Measurements from ENCODE around the gene FAM114A1.
A peak's percentile ranks its signal among the peaks of the same experiment; 100 is the strongest.
"Not testable (repeated sequence)": the region's sequence is repeated elsewhere in the genome, so short reads cannot be mapped to it uniquely, and the experiment has no call there.

The FAM114A1 gene

DNA sequence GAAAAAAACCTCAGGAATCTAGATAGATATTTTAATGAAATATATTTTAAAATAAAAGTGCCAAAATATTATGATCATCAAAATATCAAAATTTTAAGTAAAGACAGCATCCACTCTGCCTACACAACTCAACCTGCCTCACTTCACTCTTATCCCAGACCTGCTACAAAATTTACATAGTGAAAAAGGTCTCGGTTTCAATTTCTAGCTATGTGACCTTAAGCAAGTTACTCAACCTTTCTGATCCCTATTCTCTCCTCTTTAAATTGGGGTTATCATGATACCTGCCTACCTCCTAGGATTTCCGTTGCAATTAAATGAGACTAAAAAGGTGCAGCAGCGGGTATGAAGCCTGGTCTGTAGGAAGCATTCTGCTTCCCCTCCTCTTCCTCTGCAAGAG lies 72.9 kb downstream of the FAM114A1 start:
- no peak for DNase-seq

- DNase-seq, result not testable (repeated sequence)
These were observed 74.3 kb downstream of the FAM114A1 start for GRCh38 chr4:38941906-38942305.

GRCh38 chr4:38943343-38943742 lies 75.7 kb downstream of the FAM114A1 start:
- DNase-seq, result peak; percentile 75

- DNase-seq, result no peak
These were observed 76.8 kb downstream of the FAM114A1 start for GRCh38 chr4:38944440-38944839.

- DNase-seq, result no peak
These were observed 79.3 kb downstream of the FAM114A1 start for GRCh38 chr4:38946919-38947318.

DNA sequence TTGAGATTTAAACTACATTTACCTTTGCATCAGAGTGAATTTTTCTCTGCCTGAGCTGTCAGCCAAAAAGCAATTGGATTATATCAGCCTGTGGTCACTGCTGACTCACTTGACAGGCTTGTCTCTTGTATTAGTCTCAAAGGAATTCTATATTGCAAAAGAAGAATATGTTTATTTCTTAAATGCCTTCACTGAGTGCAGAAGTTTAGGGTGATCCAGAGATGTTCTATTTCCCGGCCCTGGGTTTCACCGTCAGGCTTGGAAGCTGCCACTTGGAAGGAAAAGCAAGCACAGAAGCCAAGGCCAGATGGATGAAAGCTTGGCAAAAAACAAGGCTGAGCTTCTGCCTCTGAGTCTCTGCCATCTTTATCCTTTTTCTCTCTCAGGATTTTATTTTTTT lies 80.9 kb downstream of the FAM114A1 start:
- DNase-seq, result no peak

DNA sequence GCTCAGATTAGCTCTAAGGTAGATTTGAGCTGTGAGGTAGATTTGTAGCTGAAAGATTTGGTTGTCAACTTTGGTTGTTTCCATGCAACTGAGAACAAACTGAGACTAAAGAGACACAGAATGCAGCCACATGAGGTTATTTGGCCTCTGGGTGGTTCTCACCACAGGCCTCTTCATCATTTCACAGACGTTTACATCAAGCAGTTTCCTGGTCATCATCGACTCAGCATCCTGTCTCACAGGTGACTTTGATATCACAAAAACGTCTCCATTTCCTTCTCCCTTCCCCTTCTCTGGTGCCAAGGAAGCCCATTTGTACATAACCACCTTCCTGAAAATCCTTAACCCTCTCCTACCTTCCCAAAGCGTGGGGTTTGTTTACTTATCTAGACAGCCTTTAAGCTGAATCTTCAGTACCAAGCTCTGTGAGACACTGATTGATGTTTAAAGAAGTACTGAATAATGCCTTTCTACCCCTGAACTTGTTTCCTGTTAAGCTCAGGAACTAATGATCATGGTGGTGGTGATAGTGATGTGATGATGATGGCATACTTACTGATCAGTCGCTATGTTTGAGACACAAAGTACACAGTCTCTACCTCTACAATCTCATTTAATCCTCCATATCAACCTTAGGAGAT lies 81.9 kb downstream of the FAM114A1 start:
- no peak for DNase-seq

GRCh38 chr4:38950159-38950558 lies 82.6 kb downstream of the FAM114A1 start:
- DNase-seq, result no peak

- DNase-seq, result no peak
These were observed 83.1 kb downstream of the FAM114A1 start for GRCh38 chr4:38950734-38951133.

DNA sequence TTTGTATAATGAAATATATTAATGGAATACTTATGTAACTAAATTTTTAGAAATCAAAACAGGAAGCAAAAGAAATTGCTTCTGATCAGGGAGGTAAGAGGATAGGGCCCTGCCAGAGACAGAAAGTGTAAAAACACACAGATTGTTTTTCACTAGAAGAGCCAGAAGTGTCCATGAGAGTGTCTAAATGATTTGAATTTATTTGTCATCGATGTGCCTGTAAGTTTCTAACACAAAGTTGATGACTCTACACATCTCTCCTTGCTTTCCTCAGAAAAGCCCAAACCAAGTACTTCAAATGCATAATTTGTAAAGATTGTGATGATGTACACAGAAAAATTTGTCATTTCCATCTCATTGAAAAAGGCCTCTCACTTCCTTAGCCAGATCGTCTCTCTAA lies 84.0 kb downstream of the FAM114A1 start:
- DNase-seq, result no peak

GRCh38 chr4:38952017-38952416 lies 84.4 kb downstream of the FAM114A1 start:
- no peak for DNase-seq

GRCh38 chr4:38954727-38955126 lies 87.1 kb downstream of the FAM114A1 start:
- no peak for DNase-seq

- DNase-seq, result no peak
These were observed 88.4 kb downstream of the FAM114A1 start for GRCh38 chr4:38955957-38956356.

DNA sequence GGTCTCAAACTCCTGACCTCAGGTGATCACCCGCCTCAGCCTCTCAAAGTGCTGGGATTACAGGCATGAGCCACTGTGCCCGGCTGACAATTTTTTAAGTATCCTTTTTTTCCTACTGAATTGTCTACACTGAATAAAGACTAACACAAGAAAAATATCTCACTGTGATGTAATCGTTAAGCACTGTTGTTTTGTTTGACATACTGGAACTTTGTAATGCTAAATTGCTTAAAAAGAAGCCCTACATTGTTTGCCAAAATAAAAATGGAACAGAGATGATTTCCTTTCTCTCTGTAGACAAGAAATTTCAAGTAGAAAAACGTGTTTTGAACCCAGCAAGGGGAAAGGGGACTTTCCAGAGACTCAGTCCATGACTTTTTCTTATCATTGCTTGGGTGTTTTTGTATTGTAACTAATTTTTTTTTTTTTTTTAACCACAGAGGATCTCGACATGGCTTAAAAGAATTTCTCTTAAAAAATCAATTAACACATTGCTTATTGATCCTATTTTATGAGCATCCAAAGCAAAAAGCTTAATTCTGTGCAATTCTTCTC lies 89.7 kb downstream of the FAM114A1 start:
- DNase-seq, result no peak

DNA sequence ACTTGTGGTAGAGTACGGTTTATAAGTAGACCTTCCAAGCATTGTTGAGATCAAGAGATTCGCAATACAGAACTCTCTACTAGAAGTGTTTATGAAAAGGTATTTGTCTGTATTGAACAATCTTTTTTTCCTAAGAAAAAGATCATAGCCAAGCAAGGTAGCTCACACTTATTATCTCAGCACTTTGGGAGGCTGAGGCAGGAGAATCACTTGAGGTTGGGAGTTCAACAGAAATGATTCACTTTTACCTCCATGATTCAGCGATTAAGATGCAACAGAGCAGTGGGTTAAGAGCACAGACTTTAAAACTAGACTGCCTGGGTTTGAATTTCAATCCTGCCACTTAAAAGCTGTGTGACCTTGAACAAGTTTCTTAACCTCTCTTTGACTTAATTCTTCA lies 90.3 kb downstream of the FAM114A1 start:
- no peak for DNase-seq

DNA sequence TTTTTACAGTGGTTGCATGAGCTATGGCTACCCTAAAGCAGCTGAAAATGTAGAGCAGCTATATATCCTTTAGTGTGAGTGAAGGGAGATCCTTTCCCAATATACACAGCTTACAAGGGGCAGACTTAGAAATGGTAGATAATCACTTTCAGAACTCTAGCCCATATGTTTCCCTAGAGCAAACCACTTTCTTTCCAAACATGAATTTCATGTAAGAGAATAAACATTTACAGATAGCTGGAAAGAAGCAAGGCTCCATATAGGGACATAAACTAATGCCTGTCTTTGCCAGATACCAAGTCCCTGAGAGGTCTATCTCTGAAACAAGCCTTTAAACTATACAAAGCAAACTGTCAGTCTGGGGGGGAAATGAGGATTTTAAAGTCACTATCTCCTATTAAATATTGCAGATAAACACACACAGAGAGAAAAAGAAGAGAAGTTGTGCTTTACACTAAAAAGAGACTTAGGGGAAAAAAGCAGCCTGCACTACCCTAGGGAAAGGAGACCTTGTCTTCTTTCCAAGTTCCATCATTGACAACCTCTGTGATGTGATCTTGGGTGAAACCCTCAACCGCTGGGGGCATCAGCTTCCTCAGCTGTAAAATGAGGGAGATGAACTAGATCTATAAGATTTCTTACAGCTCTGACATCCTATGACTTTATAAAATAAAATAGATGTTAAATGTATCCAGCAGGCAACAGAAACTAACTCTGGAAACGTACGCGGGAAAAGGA lies 91.0 kb downstream of the FAM114A1 start:
- no peak for DNase-seq

GRCh38 chr4:38959248-38959647 lies 91.6 kb downstream of the FAM114A1 start:
- DNase-seq, result not testable (repeated sequence)

- no peak for DNase-seq
These were observed 97.6 kb downstream of the FAM114A1 start for GRCh38 chr4:38964942-38965775.

DNA sequence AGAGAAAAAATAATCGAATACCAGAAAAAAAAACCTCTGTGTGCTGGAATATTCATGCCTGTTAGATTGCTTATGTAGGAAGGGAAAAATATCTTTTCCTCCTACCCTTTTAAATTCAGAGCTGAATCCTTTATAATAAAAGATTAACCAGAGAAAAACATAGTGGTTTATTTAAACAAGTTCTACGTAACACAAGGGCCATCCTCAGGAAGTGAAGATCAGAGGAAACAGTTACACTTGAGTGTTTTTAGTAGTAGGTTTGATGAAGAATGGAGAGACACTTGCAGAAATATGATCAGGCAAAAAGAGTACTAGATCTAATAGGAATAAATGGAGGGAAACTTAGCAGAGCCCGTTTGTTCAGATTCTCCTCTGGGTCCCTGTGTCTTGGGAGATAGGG lies 98.3 kb downstream of the FAM114A1 start:
- DNase-seq, result no peak

DNA sequence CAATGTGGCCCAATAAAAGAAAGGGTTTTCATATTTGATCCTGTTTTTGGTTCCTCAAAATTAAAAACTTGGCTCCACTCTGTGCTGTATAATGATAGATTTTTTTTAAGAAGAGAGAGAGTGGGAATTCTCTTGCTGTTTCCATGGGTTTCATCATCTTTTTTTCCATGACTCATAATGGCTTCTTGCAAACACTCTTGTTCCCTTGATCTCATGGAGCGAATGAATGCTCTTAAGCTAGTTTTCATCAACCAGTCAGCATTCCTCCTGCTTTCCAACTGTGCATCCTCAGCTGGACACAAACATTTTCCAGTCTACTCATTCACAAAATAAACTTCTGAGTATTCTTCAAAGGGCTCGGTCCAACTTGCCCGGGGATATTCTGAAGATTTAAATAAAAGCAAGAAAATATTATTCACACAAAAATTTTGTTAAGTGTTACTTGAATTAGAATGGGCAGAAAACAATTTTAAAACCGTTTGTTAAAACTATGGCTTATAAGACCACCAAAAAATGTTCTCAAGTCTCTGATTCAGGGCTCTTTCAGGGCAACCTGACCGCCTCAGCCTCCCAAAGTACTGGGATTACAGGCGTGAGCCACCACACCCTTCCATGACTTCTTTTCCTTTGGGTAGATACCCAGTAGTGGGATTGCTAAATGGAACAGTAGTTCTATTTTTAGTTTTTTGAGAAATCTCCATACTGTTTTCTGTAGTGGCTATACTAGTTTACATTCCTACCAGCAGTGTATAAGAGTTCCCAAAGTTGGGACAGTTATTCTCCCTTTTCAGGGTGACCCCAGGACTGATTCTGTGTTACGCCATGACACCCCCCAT lies 99.9 kb downstream of the FAM114A1 start:
- no peak for DNase-seq

- DNase-seq, result no peak
These were observed 101.1 kb downstream of the FAM114A1 start for GRCh38 chr4:38968668-38969067.

GRCh38 chr4:38976308-38976707 lies 108.7 kb downstream of the FAM114A1 start:
- DNase-seq, result no peak

DNA sequence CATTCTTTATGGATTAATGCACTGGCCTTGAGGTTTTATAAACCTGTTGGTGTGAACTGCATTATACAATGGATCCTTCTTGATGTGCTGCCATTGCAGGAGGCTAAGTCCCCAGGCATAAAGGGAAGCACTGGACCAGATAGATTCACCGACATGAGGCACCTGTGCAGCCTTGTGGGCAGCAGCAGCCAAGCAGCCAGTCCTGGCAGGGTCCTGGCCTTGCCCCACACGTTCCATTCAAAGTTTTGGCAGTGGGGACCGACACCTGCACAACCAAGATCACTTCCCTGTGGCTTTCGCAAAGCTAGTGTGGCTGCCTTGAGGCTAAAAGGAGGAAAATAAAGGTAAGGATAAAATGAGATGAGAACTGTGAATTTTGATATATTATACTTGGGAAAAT lies 111.5 kb downstream of the FAM114A1 start:
- no peak for DNase-seq
